ENCODE results near the gene CACNA1H. TPM values are rescaled to one million over a fixed set of nuclear protein-coding genes. Genes with fewer than 3 reads are reported as not detected.

Gene CACNA1H
- total RNA-seq, 1 experiment from 2014 or later = not detected

DNA sequence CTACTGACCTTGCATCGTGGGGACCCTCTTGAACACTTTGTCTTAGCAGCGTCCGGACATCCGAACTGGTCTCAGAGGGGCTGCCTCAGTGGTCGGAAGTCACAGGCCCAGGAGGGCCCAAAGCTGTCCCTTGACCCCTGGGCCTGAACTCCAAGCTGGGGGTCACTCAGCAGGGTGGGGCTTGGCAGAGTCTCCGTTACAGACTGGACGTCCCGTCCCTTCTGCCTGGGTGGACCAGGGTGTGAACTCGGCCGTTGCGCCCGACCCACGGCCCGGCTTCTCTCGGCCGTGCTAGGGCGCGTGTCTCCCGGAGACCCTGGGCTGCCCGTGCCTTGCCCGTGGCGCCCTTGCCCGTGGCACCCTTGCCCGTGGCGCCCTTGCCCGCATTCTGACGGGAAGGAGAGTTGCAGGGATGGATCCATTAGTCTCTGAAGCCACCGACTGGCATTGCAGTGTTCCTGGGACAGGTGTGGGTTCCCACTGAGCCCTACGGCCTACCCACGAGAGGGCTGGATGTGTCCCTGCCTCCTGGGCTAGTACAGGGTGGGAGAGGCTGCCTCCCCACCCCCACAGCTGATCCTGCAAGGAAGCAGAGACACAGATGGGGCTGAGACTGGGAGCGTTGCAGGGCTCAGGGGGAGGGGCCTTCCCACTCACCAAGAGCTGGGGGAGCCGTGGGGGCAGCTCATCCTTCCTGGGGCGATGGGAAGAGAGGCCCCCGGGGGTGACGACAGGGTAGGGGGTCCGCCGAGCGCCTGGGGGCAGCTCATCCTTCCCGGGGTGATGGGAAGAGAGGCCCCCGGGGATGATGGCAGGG is 4.9 kb downstream of the CACNA1H start:
- no peak for DNase-seq (ENCODE audit: low read depth)

DNA sequence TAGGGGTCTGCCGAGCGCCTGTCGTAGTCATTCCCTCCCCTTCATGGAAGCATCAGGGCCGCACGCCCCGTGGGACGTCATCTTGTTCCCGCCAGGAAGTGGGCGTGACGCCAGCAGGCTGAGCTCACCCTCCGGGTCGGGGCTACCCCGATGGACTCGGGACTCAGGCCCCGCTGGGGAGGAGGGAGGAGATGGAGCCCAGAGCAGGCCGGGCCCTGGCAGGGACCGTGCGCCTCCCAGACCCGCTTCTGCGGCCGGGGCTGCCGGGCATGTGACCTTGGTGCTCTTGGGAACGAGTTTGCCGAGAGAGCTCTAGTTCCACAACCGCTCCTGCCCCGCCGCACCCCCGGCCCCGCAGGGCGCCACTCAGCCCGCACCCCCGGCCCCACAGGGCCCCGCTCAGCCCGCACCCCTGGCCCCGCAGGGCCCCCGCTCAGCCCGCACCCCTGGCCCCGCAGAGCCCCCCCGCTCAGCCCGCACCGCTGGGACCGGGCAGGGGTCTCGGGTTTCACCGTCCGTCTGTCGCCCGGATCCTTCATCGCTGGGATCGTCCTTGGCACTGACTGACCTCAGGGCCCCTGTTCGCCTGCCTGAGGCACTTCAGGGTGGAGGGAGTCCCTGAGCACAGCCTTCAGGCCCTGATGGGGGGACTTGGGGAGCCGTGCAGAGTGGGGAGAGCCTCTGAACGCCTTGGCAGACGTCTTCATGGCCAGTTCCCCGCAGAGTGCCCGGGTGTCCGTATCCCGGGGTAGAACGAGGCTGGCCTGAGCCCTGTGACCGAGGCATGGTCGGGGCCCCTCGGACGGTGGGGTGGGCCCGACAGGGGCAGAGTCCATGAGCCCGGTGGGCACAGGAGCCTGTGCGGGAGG is 5.8 kb downstream of the CACNA1H start:
- no peak for DNase-seq (ENCODE audit: low read depth)

DNA sequence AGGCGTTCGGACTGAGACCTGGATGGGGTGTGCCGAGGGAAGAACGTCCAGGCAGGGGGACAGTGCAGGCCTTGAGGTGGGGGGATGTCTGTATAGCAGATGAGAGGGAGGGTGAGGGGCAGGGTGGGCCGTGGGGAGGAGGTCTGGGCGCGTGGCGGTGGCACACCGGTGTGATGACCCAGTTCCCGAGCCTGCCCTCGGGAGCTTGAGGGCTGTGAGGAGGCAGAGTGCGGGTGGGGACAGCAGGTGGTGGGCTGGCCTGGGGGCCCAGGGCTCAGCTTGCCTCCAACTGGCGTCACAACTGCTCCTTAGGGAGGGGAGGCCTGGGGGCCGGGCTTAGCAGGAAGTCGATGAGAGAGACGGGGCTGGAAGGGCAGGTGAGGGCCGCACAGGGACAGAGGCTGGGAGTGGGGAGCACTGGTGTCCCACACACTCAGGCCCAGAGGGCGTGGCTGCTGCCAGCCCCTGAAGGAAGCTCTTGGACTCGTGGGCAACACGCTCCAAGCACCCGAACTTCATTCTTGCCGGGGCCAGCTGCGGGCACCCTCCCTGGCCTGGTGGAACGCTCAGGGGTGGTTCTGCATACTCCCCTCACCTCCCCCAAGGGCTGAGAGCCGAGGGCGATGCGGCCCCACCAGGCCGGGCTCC is 6.5 kb downstream of the CACNA1H start:
- DNase-seq (ENCODE audit: low read depth) = no peak

DNA sequence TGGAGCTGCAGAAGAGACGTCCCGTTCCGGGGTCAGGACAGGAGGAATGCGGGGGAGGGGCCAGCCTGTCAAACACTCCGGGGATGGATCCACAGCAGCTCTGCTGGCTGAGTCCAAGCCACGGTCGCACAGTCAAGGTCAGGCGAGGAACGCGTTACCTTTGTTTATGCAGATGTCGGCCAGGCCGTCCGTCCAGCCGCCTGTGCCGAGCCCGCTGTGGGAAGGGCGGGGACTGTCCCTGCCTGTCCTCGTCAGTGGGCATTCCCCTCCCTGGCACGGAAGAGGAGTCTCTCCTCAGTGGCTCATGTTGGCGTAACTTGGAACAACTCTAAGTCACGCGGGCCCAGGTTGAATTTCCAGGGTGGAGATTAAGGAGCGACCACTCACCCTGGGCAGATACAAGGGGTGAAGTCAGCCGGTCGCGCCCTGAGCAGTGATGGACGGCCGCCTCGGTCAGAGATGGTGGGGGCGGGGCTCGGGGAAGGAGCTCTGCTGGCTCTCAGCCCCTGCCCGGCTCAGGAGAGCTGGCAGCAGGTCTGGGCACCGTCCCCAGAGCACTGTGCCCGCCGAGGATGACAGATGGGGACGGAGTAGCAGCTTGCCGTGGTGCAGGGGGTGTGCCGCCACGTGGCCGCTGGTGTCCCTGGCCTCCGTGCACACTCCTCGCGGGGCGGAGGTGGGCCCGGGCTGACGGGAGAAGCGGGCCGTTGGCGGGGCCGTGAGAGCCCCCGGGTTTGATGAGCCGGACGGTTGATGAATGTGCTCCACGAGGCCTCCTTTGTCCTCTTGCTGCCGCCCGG is 7.3 kb downstream of the CACNA1H start:
- no peak for DNase-seq (ENCODE audit: low read depth)

DNA sequence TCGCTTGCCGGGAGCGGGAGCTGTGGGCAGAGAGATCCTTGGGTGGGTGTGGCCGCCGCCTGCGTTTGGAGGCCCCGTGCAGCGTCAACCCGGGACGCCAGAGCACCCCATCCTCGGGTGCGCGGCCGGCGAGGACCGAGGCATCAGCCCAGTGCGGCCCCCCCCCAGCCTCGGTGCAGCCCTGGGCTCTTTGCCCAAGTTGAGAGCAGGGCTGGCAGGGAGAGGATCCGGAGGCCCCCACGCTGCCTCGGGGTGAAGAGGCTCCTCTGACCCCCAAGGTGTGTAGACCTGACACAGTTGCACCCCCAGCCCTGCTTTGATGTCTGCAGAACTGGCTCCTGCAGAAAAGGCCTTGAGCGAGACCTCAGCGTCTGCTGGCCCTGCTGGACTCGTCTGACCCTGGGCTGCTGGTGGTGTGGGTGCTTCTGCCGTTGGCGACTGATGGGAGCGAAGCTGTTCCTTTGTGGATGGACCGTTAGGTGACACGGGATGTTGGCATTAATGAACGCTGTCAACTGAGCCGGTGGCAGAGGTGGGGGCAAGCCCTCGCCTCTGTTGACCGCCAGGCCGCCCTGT is 8.0 kb downstream of the CACNA1H start:
- DNase-seq (ENCODE audit: low read depth) = no peak

DNA sequence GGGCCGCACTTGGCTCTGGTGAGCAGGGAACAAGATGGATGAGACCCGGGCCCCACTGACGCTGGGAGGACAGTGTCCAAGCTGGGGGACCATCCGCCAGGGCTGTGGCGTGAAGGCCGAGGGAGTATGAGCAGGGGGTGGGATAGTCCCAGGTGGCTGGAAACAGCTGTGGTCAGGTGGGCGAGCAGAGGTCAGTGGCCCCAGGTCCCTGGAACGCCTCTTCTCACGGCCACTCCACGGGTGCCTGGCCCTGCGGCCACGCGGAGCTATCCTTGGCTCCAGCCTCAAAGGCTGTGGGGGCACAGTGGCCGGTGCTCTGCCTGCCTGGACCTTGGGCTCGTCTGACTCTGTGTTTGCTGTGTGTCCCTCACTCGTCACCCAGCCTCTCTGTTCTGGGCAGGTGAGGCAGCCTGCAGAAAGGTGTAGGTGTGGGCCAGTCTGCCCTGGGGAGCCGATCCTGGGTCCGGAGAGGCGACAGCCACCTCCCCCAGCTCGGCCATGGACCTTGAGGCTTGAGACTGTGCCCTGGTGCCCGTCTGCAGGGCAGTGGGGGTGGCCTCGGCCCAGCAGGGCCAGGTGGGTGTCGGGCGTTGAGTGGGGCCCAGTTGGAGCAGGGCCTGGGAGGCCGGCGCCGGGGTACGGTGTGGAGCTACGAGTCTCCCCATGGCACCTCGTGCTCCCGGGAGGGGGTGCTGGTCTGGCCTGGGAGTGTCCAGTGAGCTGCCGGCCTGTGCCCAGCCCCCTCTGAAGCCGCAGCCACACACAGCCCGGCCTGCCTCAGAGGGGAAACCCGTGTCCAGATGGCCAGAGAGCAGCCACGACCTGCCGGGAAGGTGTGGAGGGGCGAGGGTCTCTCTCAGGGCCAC is 10.0 kb downstream of the CACNA1H start:
- DNase-seq (ENCODE audit: low read depth) = no peak

DNA sequence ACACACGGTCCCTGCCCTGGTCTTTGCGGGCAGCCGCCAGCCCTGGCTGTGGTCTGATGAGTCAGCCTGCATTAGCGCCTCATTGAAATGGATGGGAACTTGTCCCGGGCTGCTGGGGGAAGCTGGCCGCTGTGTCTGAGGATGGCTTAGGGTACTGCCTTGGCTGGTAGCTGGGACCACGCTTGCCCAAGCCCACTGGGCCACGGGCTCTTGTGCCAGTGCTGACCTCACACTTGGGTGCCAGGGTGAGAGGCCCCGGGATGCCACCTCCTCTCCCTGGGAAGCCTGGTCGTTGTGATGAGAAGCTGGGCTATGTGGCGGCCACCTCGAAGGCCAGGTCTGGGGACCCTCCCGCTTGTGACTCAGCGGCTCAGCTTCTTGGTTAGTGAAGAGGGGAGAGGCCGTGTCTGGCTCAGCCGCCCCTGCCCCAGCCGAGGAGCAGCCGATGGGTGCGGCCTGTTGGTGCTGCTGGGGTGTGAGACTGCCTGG is 10.7 kb downstream of the CACNA1H start:
- DNase-seq (ENCODE audit: low read depth) = peak; percentile 49

DNA sequence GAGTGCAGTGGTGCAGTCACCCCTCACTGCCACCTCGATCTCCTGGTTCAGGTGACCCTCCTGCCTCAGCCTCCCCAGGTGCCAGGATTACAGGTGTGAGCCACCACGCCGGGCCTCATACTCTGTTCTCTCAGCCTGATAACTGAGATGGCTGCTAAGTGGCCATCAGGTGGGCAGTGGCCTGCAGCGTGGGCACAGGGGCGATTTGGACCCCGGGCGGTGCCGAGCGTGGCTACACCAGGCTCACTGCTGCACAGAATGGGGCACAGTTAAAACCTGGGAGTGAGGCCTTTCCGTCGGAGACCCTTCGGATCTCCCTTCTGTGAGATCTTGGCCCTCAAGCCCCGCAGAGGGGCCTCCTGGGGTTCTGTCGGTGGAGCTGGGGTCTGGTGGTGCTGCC is 11.5 kb downstream of the CACNA1H start:
- DNase-seq (ENCODE audit: low read depth) = no peak

DNA sequence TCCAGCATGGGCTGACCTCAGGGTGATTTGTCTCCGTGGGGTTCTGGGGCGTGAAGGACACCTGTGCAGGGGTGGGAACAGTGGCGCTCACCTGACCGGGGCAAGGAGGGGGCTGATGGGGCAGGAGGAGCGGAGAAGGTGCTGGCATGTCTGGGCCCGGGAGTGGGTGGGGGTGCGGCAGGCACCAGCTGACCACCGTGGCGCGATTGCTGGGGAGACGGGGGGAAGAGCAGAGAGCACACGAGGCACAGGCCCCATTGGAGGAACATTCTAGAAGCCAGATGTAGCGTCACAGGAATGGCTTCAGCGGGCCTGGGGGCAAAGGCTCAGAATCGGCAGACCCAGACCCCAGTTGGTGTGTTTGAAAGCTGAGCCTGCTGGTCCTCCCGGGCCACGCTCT is 12.1 kb downstream of the CACNA1H start:
- no peak for DNase-seq (ENCODE audit: low read depth)

DNA sequence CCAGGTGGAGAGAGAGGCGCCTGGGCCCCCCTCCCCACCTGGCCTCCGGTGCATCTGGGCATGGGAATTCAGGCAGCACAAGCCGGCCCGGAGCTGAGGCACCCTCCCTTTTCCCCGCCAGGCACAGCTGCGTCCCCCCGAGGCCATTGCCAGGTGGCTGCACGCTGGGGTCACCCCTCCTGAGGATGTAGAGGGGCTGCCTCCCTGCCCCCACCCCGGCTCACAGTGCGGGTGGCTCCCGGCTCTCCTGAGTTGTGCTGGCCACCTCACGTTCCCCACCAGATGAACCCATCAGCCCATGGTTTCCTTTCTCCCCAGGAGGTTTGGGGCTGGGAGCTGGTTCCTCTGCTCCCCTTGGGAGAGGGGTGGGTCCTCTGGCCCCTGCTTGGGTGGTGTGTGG is 12.6 kb downstream of the CACNA1H start:
- DNase-seq (ENCODE audit: low read depth) = no peak

DNA sequence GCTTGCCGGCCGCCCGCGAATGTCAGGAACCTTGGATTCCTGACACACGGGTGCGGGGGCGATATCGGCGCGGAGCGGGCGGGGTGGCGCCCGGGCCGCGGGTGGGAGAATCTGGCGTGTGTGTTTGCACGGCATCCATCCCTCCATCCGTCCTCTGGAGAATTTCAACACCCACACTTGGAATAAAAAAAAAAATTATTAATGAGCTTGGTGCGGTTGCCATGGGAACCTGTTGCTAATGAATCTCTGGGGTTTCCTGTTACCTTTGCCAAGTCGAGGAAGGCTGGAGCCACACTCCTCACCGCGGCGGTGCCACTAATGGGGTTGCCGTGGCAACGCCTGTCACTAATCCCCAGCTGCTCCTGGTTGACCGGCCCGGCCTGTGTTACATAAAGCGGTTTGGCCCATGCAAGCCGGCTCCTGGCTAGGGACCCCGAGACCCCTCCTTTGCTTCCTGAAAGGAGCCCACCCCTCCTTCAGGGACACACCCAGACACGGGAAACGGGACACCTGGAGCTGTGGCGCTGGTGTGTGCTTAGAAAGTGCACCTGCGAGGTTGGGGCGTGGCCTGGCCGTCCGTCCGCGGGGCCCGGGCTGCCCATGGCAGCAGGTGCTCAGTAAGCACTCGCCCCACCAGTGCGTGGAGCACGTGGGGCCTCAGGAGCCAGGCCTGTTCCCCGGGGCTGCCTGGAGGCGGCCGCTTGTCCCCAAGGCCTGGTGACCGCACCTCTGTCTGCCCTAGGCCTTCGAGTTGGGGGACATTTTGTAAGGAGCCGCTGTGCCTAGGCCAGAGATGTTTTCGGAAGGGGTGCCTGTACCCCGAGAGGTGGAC is 14.6 kb downstream of the CACNA1H start:
- DNase-seq (ENCODE audit: low read depth) = no peak

DNA sequence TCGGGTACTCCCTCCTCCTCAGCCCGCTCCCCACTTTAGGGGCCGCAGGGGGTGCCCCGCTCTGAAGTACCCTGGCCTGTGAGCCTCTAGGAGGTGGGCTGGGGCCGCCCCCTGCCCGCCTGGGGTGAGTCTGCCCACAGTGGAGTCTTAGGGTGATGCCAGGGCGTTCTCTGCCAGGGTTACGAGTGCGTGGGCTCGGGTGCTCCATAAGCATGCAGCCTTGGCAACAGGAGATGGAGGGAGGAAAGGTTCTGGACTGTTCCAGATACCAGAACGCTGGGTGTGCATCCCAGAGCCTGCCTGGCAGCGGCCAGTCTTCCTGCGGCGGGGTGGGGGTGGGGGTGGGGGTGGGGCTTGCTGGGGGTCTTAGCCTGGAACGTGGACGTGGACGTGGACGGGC is 15.9 kb downstream of the CACNA1H start:
- DNase-seq (ENCODE audit: low read depth) = no peak

DNA sequence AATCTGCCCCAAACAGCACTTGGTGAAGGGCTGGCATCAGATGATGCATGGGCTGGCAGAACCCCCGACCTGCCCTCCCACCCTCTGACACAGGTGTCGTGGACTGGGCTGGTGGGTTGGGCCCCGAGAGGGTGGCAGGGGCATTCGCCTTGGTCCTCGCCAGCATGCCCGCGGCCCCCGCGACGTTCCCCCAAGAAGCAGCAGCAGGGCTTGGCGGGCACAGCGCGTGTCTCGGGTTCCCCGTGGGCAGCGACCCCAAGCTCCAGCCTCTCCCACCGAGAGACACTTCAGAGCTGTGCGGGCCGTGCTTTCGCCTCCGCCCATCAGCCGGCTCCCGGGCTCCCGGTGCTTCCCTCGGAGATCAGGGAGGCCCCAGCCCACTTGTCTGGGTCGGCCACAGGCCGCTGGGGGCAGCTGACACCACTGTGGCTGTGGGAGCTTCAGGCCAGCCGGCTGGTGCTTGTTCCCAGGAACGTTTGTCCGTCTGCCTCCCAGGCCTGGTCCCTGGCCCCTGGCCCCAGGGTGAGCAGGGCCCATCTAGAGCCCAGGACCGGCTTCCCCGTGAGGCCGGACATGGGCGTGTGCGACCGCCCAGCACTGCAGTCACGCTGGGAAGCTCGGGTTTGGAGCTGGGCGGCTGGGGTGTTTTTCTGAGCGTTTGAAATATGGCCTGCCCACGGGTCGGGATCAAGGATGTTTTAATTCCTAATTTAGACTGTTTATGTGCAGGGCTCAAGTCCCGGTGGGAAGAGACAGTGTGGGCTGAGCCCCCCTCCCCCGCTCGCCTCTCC is 16.6 kb downstream of the CACNA1H start:
- DNase-seq (ENCODE audit: low read depth) = no peak

DNA sequence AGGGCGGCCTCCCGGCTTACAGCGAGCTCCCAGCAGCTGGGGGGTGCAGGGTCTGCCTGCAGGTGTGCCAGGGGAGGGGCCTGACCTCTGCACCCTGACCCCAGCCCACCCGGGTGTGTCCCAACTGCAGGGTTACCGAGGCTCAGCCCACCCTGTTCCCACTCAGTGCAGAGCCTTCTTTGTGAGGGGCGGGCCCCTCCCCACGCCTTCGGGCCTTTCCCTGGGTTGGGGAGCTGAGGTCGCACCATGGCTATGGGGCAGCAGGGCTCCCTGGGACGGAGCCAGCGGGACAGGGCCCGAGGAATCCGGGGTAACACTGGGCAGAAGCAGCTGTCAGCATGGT is 17.1 kb downstream of the CACNA1H start:
- no peak for DNase-seq (ENCODE audit: low read depth)

DNA sequence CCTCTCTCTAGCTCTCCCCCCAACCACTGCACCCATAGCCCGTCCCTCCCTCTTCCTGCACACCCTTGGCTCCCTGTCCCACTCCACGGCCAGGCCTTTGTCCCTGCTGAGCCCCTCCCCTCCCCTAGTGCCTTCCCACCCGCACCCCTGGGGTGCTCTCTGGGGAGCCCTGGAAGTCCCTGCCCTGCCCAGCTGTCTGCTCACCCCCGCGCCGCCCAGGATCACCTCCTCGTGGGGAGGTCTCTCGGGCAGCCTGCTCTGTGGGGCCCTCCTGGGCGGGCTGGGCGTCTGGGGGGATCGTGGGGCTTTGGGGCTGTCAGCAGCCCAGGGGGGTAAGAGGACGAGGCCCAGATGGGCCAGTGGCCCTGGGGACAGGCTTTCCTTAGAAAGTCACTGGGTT is 18.1 kb downstream of the CACNA1H start:
- DNase-seq (ENCODE audit: low read depth) = no peak

DNA sequence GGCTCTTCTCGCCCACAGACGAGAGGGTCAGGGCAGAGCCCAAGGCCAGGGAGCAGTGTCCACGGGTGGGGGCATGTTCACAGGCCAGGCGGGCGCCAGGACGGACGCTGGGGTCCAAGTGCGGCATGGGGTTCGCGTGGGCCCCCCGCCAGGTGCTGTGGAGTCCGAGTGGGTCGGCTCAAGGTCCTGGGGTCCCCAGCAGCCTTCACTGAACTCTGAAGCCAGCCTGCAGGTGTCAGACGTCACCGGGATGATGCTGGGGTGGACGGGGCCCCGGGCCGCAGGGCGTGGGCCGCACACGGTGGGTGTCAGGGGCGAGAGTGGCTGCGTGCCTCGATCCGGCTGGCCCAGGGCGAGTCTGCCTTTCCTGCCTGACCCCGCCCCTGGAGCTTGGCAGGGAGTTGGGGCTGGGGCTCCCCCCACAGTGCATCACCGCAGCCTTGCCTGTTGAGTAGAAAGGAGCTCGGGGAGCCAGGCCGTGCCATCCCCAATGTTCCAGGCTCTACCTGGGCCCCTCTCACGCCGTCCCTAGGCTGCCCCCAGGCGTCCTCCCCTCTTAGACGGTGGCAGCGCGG is 19.0 kb downstream of the CACNA1H start:
- no peak for DNase-seq (ENCODE audit: low read depth)

DNA sequence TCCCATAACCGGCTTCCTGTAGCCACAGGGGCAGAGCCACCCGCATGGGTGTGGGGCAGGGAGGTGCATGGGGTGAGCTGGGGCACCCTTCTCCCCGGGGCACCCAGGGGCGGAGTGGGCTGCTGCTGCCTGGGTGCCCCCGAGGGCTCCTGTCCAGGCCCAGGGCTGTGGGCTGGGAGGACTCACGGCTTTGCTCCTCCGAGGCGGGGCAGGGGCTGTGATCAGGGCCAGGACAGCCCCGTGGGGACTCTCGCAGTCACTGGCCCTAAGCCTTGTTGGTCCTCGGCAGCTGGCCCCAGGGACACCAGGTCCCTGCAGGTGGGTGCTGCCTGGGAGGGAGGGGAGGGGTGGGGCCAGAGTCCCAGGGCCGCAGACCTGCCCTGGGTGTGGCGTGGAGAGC is 19.7 kb downstream of the CACNA1H start:
- DNase-seq (ENCODE audit: low read depth) = no peak

DNA sequence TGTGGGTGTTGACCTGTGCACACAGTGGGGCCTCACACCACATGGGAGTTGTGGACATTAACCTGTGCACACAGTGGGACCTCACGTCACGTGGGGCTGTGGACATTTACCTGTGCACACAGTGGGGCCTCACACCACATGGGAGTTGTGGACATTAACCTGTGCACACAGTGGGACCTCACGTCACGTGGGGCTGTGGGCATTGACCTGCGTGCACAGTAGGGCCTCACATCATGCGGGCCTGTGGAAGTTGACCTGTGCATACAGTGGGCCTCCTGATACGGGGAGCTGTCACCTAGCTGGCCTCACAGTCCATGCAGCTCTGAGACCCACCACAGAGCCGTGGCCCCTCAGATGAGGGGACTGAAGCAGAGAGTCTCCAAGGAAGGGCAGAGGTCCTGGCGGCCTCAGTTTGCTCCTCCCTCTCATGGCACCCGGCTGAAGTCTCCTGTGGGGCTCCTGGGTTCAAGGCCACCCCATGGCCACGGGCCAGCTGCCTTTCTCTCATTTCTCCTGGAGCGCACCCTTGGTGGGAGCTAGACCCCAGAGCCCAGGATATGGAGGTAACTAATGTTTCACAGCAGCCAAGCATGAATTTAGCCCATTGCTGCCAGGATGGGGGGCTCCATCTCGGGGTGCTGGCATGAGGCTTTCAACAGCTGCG is 21.0 kb downstream of the CACNA1H start:
- no peak for DNase-seq (ENCODE audit: low read depth)
